DMS79 treated with DMSO at 0.1 percent for 48 hours (cell line): ENCODE measurements around the gene TM4SF20.
"Not testable (repeated sequence)": the region's sequence is repeated elsewhere in the genome, so short reads cannot be mapped to it uniquely, and the experiment has no call there.

Source experiments
- DNase-seq: peaks from one replicate; lab custom pipeline; 2025; lab: John Stamatoyannopoulos, UW

TM4SF20 gene

DNA sequence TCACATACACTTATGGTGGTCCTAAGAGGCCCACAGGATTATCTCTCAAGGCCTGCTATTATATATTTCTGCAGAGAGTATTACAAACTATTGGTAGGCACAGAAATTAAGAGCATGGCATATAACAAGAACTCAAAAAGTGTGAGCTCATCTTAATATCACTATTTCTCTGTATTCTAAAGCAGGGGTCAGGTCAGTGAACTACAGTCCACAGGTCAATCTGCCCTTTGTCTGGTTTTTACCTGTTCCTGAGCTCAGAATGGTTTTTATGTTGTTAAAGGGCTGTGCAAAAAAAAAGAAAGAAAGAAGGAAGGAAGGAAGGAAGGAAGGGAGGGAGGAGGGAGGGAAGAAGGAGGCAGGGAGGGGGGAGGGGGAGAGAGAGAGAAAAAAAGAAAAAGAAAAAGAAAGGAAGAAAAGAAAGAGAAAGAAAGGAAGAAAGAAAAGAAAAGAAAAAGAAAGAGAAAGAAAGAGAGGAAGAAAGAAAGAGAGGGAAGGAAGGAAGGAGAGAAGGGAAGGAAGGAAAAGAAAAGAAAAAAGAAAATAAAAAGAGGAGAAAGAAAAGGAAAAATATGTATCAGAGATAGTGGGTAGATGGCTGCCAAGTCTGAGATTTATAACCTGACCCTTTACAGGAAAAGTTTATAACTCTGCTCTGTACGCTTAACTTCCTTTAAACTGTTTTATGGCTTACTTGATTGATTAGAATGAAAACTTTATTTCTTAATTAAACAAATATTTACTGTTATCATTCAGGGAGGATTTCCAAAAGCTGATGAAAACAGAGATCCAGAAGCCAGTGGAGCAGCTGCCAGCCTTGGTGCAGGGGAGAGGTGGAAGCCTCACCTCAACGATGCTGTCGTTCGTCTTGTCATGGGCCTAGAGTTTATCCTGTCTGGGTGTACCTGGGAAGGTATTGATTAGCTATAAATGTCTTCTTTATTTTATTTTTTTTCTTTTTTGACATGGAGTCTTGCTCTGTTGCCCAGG is 19.9 kb upstream of the TM4SF20 start:
- no peak for DNase-seq

DNA sequence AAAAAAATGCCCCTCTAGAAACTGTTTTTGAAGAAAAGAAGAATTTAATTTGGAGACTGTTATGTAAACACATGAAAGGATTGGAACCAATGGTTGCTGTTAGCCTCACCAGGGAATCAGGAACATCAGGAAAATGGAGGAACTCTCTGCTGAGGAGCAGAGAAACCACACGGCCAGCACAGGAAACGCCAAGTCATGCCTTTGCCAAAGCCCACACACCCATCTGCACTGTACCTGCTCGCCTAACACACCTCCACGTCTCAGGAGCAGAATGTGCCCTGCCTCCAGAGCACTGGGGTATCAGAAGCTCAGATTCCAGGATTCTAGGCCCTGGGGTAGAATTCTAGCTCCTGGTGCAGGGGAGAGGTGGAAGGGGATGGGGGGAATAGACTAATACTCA is 18.5 kb upstream of the TM4SF20 start:
- no peak for DNase-seq

DNA sequence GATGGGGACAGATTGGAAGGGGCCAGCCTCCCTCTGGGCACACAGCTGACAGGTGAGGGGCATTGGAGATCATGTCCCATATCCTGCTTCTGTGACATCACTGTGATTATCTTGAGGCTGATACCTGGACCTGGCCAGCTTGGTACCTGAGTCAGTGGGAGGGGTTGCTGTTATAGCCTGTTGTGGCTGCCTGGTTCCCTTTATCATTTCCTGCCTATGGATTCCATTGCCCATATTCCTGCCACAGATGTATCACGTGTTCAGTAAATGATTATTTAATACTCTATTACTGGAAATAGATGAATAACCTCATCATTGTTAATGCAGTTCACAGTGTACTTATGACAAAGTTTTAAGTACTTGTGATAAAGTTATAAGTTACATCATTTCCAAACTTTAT is 16.4 kb upstream of the TM4SF20 start:
- no peak for DNase-seq

DNA sequence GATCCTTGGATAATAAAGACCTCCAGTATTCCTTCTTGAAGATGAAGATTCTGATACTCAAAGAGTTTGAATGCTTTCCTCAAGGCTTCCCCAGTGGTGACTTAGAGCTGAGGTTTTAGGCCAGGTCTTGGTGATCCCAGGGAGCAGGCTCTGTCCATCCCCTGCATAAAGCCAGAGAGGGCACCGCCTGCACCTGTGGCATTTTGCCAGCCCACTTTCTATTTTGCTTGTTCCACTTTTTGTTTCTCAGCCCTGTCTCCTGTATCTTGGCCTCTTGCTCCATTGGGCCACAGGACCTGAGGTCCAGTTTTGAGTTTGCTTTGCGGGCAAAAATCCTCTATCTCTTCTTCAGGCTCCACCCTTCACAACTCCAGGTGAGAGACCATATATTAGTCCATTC is 15.3 kb upstream of the TM4SF20 start:
- no peak for DNase-seq

DNA sequence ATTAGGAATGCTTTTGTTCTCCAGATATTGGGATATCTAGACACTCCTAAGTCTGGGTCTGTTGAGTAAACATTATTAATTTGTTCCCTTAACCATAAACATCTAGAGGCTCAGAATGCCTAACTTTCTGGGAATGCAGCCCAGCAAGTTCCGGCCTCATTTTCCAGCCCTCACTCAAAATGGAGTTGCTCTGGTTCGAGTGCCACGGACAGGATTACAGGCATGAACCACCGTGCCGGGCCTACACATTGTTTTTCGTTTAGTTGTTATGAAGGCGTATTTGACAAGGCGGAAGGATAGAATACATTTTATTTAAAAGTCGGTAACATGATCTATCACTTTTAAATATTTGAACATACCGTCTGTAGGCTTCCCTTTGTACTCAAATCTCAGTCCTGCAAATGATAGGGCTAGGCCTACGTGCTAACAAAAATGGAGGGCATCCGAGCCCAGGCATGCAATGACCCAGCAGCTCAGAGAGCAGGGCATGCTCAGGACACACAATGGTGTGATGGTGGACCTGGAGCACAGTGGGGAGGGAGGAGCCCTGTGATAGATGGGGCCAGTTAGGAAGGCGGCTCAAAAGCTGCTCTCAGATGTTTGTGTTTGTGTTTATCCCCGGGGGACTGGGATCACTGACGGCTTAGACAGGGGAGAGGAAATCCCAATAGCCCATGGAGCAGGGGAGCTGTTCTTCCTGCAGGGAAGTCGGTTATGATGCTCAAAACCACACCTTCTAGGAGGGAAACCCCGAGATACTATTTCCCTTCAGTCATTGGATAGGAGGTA is 11.6 kb upstream of the TM4SF20 start:
- DNase-seq: no peak

DNA sequence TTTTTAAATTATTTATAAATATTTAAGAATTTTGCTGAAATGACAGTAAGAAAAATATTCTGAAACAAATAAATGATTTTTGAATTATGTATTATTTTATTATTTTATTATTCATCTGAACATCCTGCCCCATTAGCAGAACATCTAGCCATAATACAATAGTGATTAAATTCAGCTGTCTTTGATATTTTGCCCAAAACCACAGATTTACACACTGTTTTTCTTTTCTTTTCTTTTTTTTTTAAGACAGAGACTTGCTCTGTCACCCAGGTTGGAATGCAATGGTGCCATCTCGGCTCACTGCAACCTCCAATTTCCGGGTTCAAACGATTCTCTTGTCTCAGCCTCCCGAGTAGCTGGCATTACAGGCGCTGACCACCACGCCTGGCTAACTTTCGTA is 10.6 kb upstream of the TM4SF20 start:
- no peak for DNase-seq

DNA sequence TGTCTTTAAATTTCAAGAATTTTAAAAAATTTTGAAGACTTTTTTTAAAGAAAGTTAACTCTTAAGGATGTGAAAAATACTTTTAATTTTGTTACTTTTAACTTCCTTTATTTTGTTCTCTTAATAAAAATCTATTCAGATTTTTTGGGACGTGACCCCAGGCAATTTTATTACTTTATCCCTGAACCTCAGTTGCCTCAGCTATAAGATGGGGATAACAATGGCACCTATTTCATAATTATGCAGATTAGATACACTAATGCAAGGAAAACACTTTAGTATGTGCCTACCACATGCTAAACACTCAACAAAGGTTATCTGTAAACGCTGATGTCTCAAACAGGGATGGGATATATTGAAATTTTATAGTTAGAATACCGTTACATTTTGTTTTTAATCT is 10.1 kb upstream of the TM4SF20 start:
- no peak for DNase-seq

DNA sequence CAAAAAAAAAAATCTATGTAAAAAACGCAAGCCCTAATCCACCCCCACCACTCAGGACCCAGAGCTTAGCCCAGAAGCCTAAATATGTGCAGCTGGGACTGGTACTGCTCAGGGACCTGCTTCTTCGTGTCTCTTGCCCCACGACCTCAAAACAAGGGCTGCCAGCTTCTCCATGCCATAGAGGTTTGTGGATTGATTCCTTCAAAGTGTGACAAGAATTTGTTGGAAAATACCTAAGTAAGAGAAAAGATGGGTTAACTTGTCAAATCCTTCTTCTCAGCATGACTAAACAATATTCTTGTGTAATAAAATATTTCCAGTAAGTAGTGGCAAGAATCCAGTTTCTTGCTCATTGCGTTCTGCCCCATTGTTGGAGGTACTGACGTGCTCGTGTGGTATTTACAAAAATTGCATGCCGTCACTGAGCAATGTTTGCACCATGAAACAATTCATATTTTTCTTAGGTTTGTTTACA is 9.5 kb upstream of the TM4SF20 start:
- DNase-seq: no peak

DNA sequence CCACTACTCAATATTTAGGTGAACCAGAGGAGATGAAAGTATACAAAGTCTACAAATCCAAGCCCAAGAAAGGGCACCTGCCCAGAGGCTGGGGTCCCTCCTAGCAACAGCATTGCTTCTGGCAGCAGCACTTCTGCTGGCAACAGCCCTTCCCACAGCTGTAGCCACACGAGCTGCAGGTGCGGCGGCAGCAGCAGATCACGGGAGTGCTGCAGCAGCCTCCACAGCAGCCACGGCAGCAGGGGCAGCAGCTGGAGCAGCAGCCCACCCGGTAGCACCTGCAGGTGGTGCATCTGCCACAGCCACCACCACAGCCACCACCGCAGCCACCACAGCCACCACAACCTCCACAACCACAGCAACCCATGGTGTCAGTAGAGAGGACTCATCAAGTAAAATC is 8.5 kb upstream of the TM4SF20 start, which contains the start of gene SCYGR1:
SCYGR1 (minus strand) TSS at position 367 of the 400 bp plus-strand sequence; CDS start at position 367, 0 bp downstream.
- DNase-seq: not testable (repeated sequence)

DNA sequence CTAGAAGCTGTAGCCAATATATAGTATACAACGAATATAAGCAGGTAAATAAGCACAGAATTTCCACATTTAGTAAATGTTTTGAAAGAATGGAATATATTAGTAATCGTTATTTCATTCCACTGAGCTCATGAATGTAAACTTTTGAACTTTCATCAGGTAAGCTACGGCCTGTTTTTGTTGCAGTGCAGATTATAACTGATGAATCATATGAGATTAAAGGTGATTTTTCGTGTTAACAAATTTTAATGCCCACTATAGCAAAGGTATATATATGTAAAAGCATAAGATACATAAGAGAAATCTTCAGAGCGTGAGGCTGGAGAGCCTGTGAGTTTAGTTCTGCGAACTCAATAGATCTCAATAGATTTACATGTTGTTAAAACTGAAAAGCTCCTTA is 7.5 kb upstream of the TM4SF20 start:
- DNase-seq: no peak

DNA sequence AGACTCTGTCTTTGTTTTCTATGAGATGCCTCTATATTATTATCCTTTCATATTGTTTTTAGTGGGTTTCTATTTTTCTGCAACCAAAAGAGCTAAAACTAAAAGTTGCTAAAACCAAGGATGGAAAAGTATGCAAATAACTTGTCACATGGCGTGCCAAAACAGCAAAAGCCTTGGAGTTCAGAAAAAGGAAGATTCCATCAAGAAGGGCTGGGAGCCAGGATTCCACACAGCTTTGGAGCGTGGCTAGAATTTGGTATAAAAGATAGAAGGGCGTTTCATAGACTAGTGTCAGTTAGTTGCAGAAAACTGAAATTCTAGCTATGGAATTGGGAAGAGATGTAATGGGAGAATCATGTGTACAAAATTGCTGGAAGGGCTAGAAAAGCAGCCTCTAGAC is 4.6 kb upstream of the TM4SF20 start:
- DNase-seq: no peak

DNA sequence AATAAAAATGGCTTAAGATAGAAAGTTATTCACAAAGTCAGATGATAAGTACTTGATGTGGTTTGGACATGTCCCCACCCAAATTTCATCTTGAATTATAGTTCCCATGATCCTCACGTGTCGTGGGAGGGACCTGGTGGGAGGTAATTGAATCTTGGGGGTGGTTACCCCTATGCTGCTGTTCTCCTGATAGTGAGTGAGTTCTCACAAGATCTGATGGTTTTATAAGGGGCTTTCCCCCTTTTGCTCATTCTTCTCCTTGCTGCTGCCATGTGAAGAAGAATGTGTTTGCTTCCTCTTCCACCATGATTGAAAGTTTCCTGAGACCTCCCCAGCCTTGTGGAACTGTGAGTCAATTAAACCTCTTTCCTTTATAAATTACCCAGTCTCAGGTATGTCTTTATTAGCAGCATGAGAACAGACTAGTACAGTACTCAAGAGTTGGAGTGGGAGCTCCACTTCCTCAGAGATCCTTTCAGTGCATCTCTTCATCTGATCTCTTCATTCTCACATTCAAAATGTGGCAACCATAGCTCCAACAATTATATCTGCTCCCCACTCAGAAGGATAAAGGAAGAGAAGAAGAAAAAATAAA is 3.2 kb upstream of the TM4SF20 start:
- DNase-seq: not testable (repeated sequence)

DNA sequence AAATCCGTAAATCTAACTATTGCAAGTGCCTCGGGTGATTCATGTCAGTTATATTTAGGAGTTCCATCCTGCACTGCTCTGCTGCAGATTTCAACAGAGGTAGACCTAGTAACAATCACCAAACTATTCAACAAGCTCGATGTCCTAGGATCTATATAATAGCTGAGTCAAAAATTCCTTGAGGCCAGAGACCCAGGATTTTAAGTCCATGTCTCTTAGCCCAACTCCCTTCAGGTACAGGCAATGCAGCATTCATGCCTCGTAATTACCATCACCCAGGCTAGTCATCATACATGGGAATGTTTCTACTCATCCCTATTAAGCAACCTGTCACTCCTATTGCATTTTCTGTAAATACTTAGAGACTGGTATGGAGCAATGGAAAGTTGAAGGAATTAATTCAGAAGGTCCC is 729 bp downstream of the TM4SF20 start:
- no peak for DNase-seq

DNA sequence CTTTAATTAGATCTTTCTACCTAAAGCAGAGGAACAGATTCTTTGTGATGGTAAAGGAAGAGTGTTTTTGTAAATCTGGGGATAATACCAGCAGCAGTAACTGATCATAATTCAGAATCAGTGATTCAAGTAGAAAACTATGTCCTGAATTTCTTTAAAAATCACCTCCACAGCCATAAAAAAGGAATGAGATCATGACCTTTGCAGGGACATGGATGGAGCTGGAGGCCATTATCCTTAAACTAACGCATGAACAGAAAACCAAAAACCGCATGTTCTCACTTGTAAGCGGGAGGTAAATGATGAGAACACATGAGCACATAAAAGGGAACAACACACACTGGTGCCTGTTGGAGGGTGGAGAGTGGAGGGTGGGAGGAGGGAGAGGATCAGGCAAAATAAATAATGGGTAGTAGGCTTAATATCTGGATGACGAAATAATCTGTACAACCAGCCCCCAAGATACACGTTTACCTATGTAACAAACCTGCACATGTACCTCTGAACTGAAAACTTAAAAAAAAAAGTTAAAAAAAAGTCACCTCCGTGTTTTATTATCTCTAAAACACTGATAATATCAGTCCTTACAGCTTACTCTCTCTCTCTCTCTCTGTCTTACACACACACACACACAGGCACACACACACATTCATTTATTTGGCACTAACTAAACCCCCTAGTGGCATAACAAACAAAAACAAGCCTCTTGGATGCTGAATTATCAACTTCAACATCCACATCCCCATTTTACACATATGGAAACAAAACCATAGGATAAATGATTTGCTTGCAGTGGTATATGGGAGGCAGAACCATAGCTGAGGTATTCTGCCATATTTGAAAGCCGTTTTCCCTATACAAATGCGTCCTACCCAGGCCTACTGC is 1.4 kb downstream of the TM4SF20 start:
- no peak for DNase-seq

DNA sequence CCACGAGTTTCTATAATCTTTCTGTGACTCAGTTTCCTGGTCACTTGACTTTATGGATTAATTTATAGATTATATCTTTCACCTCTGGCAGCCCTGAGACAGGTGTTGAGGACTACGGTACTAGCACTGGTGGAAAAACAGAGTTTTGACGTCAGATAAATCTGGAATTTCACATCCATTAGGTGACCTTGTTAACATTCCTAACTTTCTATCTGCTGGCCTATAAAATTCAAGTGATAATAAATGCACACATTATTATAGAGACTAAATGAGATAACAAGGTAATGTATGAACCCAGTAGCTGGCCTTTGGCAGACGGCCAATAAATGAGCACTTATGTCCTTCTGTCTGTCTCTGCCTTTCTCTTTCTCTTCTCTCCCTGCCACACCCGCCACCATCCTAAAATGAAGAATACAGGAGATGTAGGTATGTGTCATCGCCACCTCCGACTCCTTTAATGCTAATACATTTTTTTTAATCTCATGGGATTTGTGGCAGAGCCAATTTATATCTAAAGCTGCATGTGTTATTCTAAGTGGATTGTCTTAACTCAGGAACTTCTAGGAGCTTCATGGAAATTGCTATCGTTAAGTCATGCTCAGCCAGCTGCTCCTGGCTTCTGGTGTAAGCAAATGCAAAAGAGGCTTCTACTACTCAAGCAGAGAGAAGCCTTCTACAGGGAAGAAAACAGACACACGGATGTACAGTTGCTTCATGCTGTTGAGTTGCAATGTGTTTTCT is 2.3 kb downstream of the TM4SF20 start:
- no peak for DNase-seq

DNA sequence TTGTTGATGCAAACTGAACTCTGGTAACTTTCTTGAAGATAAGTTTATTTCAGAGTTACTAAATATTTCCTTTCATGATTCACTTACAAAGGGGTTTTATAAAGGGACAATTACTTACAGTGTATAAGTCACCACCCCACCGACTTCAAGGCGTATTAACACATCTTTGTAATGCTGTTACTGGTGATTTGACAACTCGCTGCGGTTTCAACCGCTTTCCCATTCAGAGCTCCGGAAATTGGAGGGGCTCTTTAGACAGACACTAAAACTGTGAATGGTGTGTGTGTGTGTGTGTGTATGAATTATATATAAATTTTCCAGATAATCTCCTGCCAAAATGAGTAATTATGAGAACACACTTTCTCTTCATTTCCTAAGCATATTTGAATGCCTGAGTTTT is 4.9 kb downstream of the TM4SF20 start:
- no peak for DNase-seq

DNA sequence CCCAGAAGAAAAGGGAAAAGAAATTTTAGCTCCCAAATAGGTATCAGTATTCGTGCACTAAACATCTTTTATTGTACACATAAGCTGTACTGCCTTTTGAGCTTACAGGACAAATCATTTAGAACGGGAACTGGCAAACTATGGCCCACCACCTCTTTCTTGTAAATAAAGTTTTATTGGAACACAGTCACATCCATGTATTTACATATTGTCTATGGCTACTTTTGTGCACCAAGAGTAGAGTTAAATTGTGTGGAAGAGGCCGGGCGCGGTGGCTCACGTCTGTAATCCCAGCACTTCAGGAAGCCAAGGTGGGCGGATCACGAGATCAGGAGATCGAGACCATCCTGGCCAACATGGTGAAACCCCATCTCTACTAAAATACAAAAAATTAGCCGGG is 5.7 kb downstream of the TM4SF20 start:
- no peak for DNase-seq

DNA sequence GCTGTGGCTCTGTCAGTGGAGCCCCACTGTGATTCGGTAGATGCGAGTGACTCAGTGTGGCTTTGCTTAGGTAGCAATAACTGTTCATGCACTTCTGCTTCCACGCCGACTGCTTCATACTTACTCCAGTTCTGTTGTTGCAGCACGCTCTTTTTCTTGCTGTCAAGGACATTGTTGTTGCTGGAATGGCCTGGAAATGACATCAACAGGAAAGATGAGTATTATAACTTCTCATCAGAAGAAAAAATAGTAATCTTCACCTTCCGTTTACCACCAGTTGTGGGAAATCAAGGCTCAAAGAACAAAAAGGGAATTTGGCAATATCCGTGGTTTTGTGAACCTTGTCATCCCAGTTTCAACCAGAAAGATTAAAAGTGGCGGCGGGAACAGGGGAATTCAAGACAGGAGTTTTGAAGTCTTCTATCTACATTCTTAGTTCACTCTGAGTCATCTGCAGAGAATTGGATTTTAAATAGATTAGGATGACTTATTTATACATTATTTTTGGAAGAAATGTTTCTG is 8.3 kb downstream of the TM4SF20 start:
- DNase-seq: no peak

DNA sequence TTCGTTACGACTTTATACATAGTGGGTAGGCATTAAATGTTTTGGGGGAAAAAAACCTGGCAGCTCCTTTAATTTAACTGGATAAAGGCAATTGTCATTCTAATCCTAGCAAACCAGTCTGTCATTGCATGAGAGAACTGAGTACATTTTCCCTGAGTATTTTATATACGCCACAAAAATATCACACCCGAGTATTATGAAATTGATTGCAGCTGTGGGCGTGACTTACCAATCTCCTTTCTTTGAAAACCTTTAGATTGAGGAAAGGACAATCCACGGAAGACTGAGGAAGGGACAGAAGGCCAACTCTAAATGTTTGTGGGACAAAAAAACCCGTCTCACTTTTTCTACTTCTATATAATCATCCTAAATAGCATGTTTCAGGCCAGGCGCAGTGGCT is 9.0 kb downstream of the TM4SF20 start:
- DNase-seq: no peak

DNA sequence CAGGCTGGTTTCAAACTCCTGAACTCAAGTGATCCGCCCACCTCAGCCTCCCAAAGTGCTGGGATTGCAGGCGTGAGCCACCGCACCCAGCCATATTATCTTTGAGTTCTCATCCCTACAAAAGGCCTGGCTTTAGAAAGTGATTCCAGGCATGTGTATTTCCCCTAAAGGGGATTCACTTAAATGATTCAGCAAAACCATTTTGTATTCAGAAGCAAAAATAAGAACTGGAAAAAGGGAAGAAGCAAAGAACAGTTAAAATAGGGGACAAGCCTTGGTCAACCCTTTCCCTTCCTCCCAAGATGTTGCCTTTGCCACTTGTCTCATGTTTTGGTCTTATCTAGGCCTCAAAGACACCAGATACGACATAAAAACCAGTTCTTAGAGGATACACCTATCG is 10.5 kb downstream of the TM4SF20 start:
- DNase-seq: no peak

DNA sequence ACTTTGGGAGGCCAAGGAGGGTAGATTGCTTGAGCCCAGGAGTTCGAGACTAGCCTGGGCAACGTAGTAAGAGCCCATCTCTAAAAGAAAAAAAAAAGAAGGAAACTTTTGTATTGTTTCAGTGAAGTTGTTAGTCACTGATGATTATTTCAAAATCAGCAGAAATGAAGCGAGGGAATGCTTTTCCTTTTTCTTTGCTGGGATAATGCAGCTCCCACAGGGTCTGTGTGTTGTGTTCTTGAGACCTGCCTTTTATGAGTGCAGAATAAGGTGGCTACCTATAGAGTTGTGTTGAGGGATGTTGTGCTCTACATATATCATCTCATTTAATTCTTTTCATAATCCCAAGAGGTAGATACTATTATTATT is 11.7 kb downstream of the TM4SF20 start:
- no peak for DNase-seq
